HG02938 (cell line): ENCODE results near the gene SPRY1.
A peak's percentile ranks its signal among the peaks of the same experiment; 100 is the strongest.

Experiments
- ATAC-seq: cut with Tn5 transposase; IDR thresholded peaks from one replicate; pipeline ENCODE4 v1.9.1; 2021; ENCODE audit warnings: mild to moderate bottlenecking, moderate library complexity; ENCODE audit not compliant: unreplicated experiment

SPRY1 gene

DNA sequence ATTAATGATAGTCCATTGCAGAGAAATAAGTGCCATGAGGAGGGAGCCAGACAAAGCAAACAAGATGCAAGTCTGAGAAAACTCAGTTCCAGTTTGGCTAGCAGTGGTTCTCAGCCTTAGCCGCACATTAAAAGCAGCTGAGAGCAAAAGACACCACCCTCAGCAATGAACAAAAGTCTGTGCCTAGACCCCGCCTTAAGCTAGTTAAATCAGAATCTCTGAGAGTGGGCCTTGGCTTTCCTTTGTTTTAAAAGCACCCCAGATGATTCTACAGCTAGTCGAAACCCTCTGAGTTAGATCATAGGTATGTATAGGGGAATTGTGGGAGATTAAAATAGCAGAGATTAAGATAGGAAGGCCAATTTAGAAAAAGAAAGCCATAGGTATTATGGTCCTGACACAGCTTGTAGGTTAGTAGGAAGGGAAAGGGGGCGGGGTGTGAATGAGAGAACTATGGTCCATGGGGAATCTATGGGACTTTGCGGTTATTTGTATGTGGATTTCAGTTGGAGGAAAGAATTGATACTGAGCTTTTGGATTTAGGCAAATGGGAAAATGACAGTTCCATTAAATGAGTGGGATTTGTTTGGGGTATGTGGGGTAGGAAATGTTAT, 12.0 kb downstream of the SPRY1 start:
- ATAC-seq, result no peak

DNA sequence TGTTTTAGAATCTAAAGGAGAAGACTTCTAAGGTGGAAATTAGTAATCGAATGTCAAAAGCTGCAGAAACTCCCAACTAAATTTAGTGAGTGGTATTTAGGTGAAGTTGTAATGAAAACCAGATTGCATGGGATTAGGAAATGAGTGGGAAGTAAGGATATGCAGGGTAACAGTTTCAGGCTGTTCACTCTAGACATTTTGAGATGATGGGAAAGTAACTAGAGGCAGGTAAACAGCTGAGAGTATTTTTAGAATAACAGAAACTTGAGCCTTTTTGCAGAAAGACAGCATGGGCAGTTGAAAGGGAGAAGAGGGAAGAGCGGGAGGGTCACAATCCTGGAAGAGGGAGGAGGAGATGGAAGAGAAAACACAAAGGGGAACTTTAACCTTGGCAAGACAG, 12.7 kb downstream of the SPRY1 start:
- no peak for ATAC-seq

DNA sequence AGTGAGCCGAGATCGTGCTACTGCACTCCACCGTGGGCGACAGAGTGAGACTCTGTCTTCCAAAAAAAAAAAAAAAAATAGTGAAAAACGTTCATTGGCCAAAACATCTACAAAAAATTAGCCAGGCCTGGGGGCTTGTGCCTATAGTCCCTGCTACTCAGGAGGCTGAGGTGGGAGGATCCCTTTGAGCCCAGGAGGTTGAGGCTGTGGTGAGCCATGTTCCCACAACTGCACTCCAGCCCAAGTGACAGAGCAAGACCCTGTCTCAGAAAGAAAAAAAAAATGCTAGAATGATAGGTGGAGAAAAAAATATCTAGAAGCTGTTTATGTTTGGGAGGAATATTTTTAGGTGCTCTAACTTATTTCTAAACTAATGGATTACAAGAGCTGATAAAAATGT, 14.9 kb downstream of the SPRY1 start:
- ATAC-seq, result no peak

DNA sequence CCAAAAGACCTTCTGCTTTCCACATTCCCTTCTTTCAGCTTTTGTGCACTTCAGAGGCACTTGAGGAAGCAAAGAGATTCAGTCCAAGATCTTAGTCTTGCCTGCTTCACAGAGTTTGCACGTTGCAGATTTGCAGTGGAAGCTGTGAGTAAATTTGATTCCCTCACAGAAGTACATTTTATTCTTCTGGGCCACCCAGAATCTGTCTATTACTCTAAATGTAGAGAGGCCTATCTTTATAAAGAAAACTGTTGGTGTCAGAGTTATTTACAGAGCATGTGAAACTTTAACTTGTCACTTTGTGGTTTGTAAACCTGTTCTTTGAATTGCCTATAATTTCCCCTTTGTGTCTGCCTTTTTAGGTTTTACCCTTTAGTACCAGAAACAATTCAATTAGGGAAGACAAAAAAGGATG, 15.5 kb downstream of the SPRY1 start:
- ATAC-seq, result peak; percentile 85

DNA sequence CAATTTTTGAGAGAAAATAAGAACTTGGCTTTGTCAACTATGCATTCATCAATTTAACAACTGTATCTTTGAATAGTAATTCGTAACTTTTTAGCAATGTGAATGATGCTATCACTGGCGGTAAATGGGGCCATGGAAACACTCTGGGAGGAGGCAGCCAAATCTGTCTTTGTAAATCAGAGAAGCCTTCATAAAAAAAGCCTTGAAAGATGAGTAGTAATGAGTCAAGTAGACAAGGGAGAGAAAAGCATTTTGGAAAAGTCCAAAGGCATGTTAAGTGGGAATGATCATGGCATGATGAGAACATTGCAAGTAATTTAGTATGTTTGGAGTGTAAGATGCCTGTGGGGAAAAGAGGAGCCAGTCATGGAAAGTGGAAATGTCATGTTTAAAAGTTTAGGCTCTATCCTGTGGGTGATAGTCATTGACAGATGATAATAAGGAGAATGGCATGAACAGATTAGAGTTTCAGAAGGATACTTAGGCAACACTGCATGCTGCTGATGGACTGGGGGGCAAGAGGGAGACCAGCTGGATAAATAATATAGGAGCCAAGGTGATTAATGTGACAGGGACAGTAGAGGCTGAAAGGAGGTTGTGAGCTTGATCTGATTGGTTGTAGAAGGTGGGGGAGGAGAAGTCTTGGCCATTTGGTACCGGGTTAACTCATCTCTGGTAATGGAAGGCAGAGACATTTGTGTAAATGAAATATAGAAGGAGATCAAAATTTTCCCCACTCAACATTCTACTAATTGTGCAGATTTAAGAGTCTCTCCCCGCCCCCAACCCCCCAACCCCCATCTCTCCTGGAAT, 16.3 kb downstream of the SPRY1 start:
- ATAC-seq, result no peak

DNA sequence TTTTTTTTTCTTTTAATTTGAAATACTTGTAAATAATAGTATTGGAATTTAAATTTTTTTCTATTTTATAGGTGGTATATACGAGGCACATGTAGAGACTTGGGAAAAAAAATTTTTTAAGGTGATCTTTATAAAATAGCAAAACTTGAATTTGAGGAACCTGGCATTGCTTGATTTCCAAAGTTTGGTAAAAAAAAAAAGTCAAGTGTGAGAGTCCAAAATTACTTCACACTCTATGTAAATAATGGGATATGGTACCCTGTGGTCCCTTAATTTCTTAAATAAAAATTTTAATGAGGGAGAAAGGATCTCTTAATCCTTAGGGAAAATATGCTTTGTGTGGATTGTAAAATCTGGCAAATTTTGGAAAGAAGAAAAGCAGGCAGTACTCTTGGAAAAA, 19.0 kb downstream of the SPRY1 start:
- ATAC-seq, result no peak

DNA sequence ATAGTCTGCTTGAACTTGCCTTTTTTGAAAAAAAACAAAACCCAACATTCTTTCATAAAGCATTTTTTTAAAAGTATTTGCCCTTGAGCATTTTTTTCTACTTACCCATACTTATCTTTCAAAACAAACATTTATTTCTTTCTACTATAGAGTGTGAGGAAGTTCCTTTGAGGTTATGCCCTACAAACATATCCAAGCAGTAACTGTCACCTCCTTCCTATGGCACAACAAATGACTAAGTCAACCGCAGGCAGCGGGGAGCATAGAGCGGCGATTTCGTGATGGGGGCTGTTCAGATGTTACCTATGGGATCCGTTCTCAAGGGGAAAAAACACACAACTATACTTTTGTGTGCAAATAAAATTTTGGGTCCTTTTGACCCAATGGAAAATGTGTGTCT, 19.4 kb downstream of the SPRY1 start:
- ATAC-seq, result no peak

DNA sequence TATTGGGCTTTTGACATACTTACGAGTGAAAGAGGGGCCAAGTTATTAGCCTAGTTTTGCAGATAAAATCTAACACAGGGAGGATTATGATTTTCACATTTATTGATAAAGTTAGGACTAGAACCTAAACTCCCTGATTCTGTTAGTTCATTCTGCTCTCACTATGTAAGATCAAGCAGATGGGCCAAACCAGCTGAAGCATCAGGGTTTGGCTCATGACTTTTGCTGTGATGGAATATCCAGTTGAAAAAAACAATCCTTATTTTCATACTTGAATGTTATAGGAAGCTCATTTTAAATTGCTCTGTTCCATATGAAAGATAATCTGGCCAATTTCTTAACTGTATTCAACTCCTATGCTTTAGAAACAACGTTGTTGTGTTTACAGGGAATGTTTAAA, 21.2 kb downstream of the SPRY1 start:
- ATAC-seq, result no peak

DNA sequence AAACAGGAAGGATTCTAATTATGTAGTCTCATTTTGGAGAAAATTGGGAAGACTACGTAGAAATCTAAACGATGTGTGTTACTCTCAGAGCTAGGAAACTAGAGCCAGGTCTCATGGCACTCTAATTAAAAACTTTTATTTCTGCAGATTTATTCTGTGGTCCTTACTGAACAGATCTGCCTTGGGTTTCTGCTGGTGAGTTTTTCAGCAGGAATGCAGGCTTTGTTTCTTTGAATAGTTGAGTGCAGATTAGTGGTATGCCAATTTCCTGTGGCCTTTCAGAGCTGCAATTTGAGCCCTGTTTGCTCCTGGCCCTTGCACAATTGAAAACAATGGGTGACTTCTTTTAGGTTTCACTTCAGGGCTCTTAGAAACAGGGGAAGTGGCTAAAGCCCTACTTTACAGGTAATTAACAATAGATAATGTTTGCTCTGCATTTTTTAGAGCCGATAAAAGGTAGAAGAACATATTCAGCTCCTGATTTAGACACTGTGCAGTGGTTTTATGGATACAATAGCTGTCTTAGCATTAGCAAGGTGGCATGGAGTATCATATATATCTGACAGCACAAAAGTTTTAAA, 21.8 kb downstream of the SPRY1 start:
- peak; percentile 68 for ATAC-seq

DNA sequence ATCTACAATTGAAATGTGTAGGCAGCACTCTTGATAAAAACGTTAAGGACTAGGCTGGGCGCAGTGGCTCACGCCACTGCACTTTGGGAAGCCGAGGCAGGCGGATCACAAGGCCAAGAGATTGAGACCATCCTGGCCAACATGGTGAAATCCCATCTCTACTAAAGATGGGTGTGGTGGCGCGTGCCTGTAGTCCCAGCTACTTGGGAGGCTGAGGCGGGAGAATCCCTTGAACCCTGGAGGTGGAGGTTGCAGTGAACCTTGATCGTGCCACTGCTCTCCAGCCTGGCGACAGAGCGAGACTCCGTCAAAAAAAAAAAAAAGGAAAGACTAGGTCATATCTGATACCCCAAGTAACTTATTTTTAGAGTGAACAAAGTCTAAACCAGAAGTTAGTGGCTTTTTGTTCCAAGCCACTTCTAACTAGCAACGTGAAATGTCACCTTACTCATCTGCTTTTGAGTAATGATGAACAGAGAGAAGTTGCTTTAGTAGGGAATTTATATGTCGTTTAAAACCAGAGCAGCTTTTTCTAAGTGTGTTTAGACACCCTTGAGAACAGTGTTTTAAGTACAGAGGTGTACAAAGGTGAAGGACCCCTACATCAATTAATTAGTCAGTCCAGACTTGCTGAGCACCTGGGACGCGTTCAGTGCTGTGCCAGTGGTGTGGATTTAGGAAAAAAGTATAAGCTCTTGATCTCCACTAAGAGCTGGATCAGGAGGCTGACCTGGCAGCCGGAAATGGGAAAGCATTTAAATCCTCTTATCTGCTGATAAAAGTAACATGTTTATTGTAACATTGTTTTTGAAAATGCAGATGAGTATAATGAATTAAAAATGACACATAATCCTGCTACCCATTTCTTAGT, 23.5 kb downstream of the SPRY1 start:
- ATAC-seq, result no peak

DNA sequence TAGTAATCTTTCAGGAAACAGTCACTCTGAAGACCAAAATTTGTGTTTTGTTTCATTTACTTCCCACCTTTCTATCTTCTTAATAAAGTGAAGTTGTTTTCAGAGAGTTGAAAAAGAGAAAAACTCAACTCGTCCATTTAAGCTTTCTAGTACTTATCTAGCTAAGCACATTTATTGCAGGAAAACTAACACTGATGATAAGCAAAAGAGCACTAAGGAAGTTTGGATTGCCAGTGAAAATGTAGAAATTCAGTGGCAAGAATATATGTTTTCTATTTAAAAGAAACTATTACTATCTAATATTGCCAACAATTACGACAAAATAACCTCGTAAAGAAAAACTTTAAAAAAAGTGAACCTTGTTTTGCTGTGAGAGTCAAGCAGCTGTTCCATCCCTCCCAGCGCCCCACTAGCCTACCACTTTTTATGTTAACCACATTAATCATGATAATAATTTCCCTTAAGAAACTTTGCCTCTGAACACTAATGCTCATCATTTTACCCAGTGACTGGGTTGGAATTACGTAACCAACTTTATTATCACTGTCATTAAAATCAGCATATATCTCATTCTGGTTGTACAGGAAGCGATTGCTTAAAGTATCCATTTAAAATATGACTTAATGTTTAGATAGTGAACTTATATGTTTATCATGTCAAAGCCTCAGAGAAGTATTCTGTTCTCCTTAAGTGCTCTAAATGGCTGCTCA, 24.8 kb downstream of the SPRY1 start:
- no peak for ATAC-seq

DNA sequence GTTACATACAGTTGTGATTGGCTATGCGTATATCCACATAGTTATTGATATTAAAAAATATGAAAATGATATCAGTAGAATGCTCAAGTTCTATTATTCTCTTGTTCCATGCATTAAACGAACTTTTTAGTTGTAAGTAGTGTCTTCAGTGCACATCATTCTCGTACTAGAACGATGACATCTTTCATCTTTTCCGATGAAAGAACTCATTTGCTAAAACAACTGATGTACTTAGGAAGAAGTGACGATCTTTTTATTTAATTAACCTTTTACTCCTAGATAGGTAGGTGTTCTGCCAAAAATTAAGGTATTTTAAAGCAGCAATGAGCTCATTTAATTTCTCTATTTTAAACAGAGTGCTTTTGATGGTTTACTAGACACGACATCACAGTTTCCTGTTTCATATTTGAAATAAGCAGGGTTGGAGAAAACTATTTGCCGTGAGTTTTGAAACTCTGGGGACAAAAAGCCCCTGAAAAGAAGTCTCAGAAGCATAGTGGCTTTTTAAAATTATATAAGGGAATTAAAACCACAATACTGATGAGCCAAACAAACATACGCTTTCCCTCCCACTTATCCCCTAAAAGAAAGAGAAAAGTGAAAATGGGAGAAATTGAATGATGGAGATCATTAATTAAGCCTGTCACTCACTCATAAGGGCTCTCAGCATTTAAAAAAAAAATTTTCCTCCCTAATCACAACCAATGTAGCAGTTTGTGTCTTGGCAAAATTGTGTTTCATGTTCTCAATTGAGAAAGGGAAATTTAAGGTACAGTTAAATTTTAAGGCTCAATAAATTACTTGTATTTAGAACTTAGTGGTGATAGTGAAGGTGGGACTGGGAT, 25.6 kb downstream of the SPRY1 start:
- peak; percentile 55 for ATAC-seq

DNA sequence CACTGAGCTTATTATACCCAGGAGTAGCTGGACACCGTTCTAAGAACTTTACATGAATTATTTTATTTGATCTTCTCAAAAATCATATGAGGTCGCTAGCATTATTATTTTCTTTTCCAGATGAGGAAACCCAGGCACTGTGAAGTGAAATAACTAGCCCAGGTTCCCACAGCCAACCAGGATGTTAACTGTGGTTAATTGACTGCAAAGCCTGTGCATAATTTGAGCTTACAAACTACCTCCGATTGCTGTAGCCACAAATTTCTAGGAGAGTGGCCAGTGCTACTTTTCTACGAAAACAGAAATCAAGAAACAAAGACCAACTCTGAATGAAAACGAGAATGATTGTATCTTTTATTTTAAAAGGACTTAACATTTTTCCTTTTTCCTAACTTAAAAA, 27.2 kb downstream of the SPRY1 start:
- no peak for ATAC-seq

DNA sequence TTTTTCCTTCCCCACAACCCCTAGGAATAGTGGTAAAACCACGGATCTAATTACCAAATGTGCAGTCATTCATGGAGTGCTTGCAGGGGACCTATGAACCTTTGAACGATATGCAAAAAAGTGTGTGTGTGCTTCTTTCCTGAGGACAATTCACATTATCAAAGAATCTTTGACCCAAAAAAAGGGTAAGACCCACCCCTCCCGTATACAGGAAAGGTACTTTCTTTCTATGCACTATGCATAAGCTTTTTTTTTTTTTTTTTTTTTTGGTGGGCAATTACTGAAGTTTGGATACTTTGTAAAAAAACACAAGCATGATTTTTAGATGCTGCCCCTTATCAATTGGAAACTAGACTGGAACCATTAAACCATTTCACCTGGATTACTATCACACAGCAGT, 31.4 kb downstream of the SPRY1 start:
- ATAC-seq, result no peak

DNA sequence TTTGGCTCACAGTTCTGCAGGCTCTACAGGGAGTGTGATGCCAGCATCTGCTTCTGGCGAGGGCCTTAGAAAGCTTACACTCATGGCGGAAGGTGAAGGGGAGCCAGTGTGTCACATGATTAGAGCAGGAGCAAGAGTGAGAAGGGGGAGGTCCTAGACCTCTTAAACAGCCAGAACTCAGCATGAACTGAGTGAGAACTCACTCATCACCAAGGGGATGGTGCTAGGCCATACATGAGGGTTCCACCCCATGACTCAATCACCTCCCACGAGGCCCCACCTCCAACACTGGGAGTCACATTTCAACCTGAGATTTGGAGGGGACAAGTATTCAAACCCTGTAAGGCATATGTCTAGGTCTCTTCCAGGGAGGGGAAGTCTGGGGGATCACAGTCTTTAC, 33.4 kb downstream of the SPRY1 start:
- ATAC-seq, result no peak

DNA sequence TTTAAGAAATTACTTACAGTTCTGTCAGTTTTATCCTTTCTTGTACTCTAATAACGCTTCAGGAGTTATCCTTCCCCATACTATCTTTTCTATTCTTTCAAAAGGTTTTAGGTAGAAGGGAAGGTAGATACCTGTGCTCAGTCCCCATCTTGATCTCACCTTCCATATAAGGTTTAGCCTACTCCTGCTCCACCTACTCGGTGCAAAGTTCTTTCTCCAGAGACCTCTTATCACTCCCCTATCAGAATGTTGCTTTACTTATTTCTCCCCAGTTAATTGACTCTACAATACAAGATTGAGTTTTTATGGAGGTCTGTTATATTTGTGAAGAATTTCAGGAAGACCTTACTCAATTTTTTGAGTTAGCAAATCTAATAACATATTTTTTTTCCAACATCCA, 33.9 kb downstream of the SPRY1 start:
- ATAC-seq, result no peak

DNA sequence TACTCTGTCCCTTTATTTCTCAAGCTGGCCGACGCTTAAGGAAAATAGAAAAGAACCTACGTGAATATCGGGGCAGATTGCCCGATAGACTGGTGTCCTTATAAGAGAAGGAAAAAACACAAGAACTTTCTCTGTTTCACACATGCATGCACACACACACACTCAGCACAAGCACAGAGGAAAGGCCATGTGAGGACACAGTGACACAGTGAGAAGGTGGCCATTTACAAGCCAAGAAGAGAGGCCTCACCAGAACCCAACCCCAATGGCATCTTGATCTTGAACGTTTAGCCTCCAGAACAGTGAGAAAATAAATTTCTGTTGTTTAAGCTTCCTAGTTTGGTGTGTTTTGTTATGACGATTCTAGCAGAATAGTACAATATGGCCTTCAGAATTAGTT, 37.0 kb downstream of the SPRY1 start:
- no peak for ATAC-seq

DNA sequence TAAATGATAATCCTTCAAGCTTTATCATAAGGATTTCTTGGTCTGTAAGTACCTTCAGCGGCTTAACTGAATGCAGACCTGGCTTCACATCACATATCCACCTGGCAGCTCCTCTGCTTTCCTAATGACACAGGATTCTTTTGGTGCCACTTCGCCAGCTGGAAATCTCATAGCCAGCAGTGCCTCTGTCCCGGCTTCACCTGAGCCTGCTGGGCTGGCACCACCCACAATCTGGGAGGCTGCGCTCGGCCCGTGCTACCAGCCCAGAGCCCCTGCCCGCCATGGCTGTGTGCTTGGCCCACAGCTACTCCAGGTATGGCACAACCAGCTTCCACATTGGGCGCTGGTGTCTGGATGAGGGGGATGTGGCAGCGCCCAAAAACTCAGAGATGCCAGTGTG, 37.4 kb downstream of the SPRY1 start:
- no peak for ATAC-seq

DNA sequence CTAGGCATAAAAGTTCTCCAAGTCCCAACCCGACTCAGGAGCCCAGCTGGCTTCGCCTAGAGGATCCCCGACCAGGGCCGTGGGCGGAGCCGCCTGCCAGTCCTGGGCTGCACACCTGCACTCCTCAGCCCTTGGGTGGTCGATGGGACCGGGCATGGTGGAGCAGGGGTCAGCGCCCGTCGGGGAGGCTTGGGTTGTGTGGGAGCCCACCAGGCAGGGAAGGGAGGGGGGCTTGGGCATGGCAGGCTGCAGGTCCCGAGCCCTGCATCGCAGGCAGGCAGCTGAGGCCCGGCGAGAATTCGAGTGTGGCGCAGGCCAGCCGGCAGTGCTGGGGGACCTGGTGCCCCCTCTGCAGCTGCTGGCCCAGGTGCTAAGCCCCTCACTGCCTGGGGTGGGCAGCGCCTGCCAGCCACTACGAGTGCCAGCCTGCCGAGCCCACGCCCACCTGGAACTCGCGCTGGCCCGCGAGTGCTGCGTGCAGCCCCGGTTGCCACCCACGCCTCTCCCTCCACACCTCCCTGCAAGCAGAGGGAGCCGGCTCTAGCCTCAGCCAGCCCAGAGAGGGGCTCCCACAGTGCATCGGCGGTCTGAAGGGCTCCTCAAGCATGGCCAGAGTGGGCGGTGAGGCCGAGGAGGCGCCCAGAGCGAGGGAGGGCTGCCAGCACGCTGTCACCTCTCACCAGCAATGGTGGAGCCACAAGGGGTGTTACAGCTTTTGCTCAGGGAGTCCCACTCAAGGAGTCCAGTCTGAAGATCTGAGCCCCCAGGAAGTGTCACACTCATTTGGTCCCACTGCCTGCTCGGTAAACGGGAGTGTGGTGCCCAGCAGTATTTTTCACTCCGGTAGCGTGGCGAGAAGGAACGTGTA, 38.9 kb downstream of the SPRY1 start:
- ATAC-seq, result no peak
